Prostate gland (tissue), 2 donors: Measurements from ENCODE around the gene ZNF385D.

Experiments
- CTCF ChIP-seq, 4 experiments: fragments of 200-600 bp in 2 of 4; fragments of 450-650 bp in 2 of 4; sonication (generic) in 2 of 4; IDR thresholded peaks; 1 replicate in 3 of 4; 2 replicates in 1 of 4; pipeline ENCODE4 v1.5.1; 2016 to 2019; ENCODE audit warnings: antibody characterized with exemption in 4 of 4, mild to moderate bottlenecking in 2 of 4, moderate library complexity in 2 of 4
- POLR2A ChIP-seq: fragments of 450-650 bp; IDR thresholded peaks from one replicate; pipeline ENCODE4 v1.6.1; 2016; ENCODE audit warnings: antibody characterized with exemption, mild to moderate bottlenecking

GRCh38 chr3:21649519-21649918 lies 101.5 kb downstream of the ZNF385D start:
- TF ChIP-seq POLR2A = no peak
- TF ChIP-seq CTCF (IDR thresholded peaks at IDR 0.05) = no peak
